GM12878 (cell line): ENCODE data around the gene ABCC4. TPM values are rescaled to one million over a fixed set of nuclear protein-coding genes. Genes with fewer than 3 reads are reported as not detected.

Experiments used
- ATAC-seq: fragments of 200-7000 bp; cut with Tn5 transposase; 3 replicates; pipeline ENCODE4 v1.9.1; 2020; ENCODE audit warnings: mild to moderate bottlenecking, moderate library complexity
- BruUV-seq: library from RNA; stranded (reverse); fragments of 400-500 nt; replicated peaks from 2 replicates; lab custom pipeline; 2021; lab: Mats Ljungman, UMichigan
- CTCF ChIA-PET: fragments of 300-600 bp; sonication (Branson Sonifier 250); formaldehyde crosslinking; extraction: SDS; loops from one replicate; lab custom pipeline; 2021; ENCODE audit warnings: inconsistent platforms; lab: Yijun Ruan, JAX
- POLR2A ChIA-PET: fragments of 350-600 bp; formaldehyde crosslinking; extraction: SDS; loops from one replicate; lab custom pipeline; 2021; ENCODE audit warnings: inconsistent platforms; lab: Charles Lee
- RAD21 ChIA-PET: fragments of 300-600 bp; sonication (Branson Sonifier 250); formaldehyde crosslinking; loops from one replicate; lab custom pipeline; 2023; ENCODE audit warnings: antibody characterized with exemption; ENCODE audit not compliant: unreplicated experiment; lab: Charles Lee
- SMC1A ChIA-PET: fragments of 300-600 bp; sonication (Branson Sonifier 250); formaldehyde crosslinking; loops from one replicate; lab custom pipeline; 2023; ENCODE audit not compliant: unreplicated experiment, uncharacterized antibody; lab: Charles Lee
- DNase-seq: peaks from one replicate; pipeline ENCODE4 v3.0.0-alpha.2; 2011; ENCODE audit warnings: low read depth, low spot score
- FAIRE-seq: peaks from 3 replicates; lab custom pipeline; 2011; peaks lifted over from hg19 to GRCh38; lab: Jason Lieb, UNC
- H2AFZ ChIP-seq: 2 replicates; pipeline ENCODE4 v1.6.0; 2011; ENCODE audit warnings: low read depth, low read length, control low read depth; ENCODE audit not compliant: control insufficient read depth
- H3K27ac ChIP-seq: 2 replicates; pipeline ENCODE4 v1.5.1; 2011; ENCODE audit warnings: control low read depth; ENCODE audit not compliant: control insufficient read depth, insufficient read depth
- H3K27me3 ChIP-seq, 2 experiments: replicated peaks in 1 of 2; 2 replicates each; pipeline versions ENCODE4 v1.6.0 to v1.6.1; 2011; ENCODE audit warnings: low read length in 1 of 2; ENCODE audit not compliant: control insufficient read depth in 2 of 2, insufficient read depth in 2 of 2
- H3K36me3 ChIP-seq, 2 experiments: 2 replicates each; pipeline ENCODE4 v1.5.1; 2011; ENCODE audit warnings: low read length in 1 of 2; ENCODE audit not compliant: control insufficient read depth in 2 of 2, insufficient read depth in 2 of 2
- H3K4me1 ChIP-seq: 2 replicates; pipeline ENCODE4 v1.6.1; 2011; ENCODE audit warnings: mild to moderate bottlenecking, low read length, moderate library complexity, mixed read lengths; ENCODE audit not compliant: control insufficient read depth, insufficient read depth
- H3K4me2 ChIP-seq: 2 replicates; pipeline ENCODE4 v1.6.0; 2011; ENCODE audit warnings: control low read depth; ENCODE audit not compliant: control insufficient read depth, insufficient read depth
- H3K4me3 ChIP-seq: fragments of 200-600 bp; sonication (generic); 2 replicates; pipeline ENCODE4 v1.5.1; 2016
- H3K79me2 ChIP-seq: 2 replicates; pipeline ENCODE4 v1.6.0; 2011; ENCODE audit warnings: low read length; ENCODE audit not compliant: control insufficient read depth, insufficient read depth
- H3K9ac ChIP-seq: 2 replicates; pipeline ENCODE4 v1.8.0; 2011; ENCODE audit warnings: low read length, control low read depth, mixed read lengths; ENCODE audit not compliant: control insufficient read depth, insufficient read depth
- H3K9me3 ChIP-seq: replicated peaks from 3 replicates; pipeline ENCODE4 v1.5.1; 2011; ENCODE audit warnings: mild to moderate bottlenecking, low read length; ENCODE audit not compliant: control insufficient read depth, insufficient read depth
- H4K20me1 ChIP-seq: 2 replicates; pipeline ENCODE4 v1.6.0; 2011; ENCODE audit not compliant: control insufficient read depth, insufficient read depth
- CBX5 ChIP-seq: sonication (generic); IDR thresholded peaks from 2 replicates; pipeline ENCODE4 v1.6.1; 2016; ENCODE audit warnings: low read depth, moderate library complexity, mild to moderate bottlenecking, inconsistent platforms
- EP300 ChIP-seq, 2 experiments: fragments of 150-350 bp in 1 of 2; IDR thresholded peaks; 2 replicates each; pipeline ENCODE4 v1.6.1; 2011 to 2012; ENCODE audit warnings: low read depth in 2 of 2, low read length in 2 of 2, borderline replicate concordance in 1 of 2, improper control_type of control experiment in 1 of 2, inconsistent platforms in 1 of 2; ENCODE audit not compliant: control insufficient read depth in 1 of 2
- LARP7 ChIP-seq: fragments of 450-650 bp; IDR thresholded peaks from 2 replicates; pipeline ENCODE4 v1.6.1; 2017; ENCODE audit warnings: mild to moderate bottlenecking
- MTA2 ChIP-seq: fragments of 450-650 bp; IDR thresholded peaks from 2 replicates; pipeline ENCODE4 v1.6.1; 2016; ENCODE audit warnings: low read depth, mild to moderate bottlenecking, moderate library complexity
- NRF1 ChIP-seq: conservative IDR thresholded peaks from 2 replicates; pipeline ENCODE4 v1.6.1; 2011; ENCODE audit warnings: mild to moderate bottlenecking, low read depth, low read length, improper control_type of control experiment
- RAD21 ChIP-seq: IDR thresholded peaks from 2 replicates; pipeline ENCODE4 v1.6.1; 2011; ENCODE audit warnings: mild to moderate bottlenecking, low read depth, low read length, moderate library complexity; ENCODE audit not compliant: insufficient read depth
- SRF ChIP-seq, 2 experiments: IDR thresholded peaks; 2 replicates each; pipeline ENCODE4 v1.6.1; 2011; ENCODE audit warnings: low read depth in 2 of 2, low read length in 2 of 2, mild to moderate bottlenecking in 1 of 2, moderate library complexity in 1 of 2
- STAT1 ChIP-seq: fragments of 450-650 bp; conservative IDR thresholded peaks from 2 replicates; pipeline ENCODE4 v1.6.1; 2014; ENCODE audit warnings: antibody characterized with exemption, mild to moderate bottlenecking
- WGBS: methylation state at CpG from one replicate; pipeline ENCODE4 v1.1.6; 2016; ENCODE audit warnings: low lambda C conversion rate; ENCODE audit not compliant: insufficient replicate concordance, insufficient coverage; ENCODE audit errors: missing lambda C conversion rate; 5-methylcytosine and 5-hydroxymethylcytosine counted together
- in situ Hi-C: fragments of 300-500 bp; cut with MboI; formaldehyde crosslinking; loops from 9 replicates; pipeline ENCODE4 v1.14.3; 2018; ENCODE audit warnings: mixed read lengths
- intact Hi-C: fragments of 100-400 bp; cut with micrococcal nuclease; formaldehyde crosslinking; loops from one replicate; pipeline ENCODE4 v1.14.2; 2022; ENCODE audit not compliant: unreplicated experiment
- polyA plus RNA-seq, 11 experiments: library from polyadenylated mRNA; depleted of rRNA in 4 of 11; unstranded in 6 of 11; stranded (reverse) in 5 of 11; fragments of >200 nt; fragmentation: Nextera tagmentation in 4 of 11; fragmentation: Illumina TruSeq in 1 of 11; extraction: Ambion mirVana in 4 of 11; extraction: Trizol in 1 of 11; gene quantifications; 1 replicate in 1 of 11; 2 replicates in 10 of 11; pipeline versions ENCODE4 v1.2.1 to v1.2.3, GENCODE V29; 2011 to 2016; ENCODE audit warnings: inconsistent platforms in 2 of 11, missing spikeins in 2 of 11, low read depth in 1 of 11
- total RNA-seq, 4 experiments: library from RNA; depleted of rRNA in 3 of 4; stranded (reverse); fragments of >200 nt in 3 of 4; fragmentation: Illumina TruSeq in 1 of 4; extraction: Trizol in 1 of 4; gene quantifications; 2 replicates each; pipeline versions ENCODE4 v1.2.1 to v1.2.3, GENCODE V29; 2013 to 2021
- TF ChIP-seq, protein P1 (sequence below): IDR thresholded peaks from 2 replicates; pipeline ENCODE4 v1.6.1; 2011; ENCODE audit warnings: low read depth, mild to moderate bottlenecking, low read length, moderate library complexity, borderline replicate concordance; ENCODE audit errors: extremely low read depth
- TF ChIP-seq, protein P2 (sequence below): IDR thresholded peaks from 2 replicates; pipeline ENCODE4 v1.6.1; 2012; ENCODE audit warnings: mild to moderate bottlenecking, low read depth, low read length

The ABCC4 gene
- total and polyA plus RNA-seq, 10 of the 15 experiments (the other 5 are each of a cell fraction or from before 2014, with no cell fraction given): 7.2 to 44.4 (median 24.1) TPM

DNA sequence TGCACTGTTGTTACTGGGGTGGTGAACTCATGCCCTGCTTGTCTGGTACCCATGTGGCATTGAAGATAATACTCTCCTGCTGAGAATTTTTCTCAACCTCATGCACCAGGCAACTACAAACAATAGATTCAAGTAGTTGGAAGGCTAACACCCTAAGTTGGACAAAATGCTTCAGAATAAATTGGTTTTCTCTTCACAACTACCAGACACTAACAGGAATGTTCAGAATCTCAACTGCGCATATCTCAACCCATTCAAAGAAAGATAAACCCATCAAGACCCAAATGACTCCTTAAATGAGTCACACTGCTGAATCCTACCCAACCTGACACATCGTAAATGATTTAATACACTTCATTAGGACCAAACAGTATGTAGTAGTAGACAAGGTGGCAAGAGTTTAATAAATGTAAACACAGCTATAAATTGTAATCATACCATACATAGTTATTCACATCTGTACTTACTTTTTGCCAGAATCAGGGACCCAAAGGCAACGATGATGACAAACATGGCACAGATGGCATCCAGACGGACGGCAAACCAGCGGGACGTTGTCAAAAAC lies 227.4 kb downstream of the ABCC4 start:
- Histone ChIP-seq H3K27ac (no peak overlapping the region), H2AFZ (no peak overlapping the region), H3K4me1 (no peaks in the 10 kb centered on the region), H3K9ac (no peak overlapping the region), H3K4me2 (no peak overlapping the region), H3K27me3 (no peaks in the 10 kb centered on the region), H3K4me3 (no peak overlapping the region), H3K36me3 (peaks cover 0 to 22% of the 10 kb centered on the region in 2 experiments; a peak in 3 of 4 replicates), H3K9me3 (no peaks in the 10 kb centered on the region), H4K20me1 (no peaks in the 10 kb centered on the region), H3K79me2 (no peaks in the 10 kb centered on the region)
- in situ Hi-C loops (no loop called here), intact Hi-C loops (no loop called here)
- SMC1A ChIA-PET: no interaction called here
- FAIRE-seq: no peak
- no peak for DNase-seq
- RAD21 ChIA-PET: interaction anchor here (1.1 kb wide), 1 partner anchor 91 kb away, joined by 3 read pairs; no protein-coding TSS in a partner anchor
- CTCF ChIA-PET: no interaction called here
- ATAC-seq: no peak
- POLR2A ChIA-PET: no interaction called here
- TF ChIP-seq, protein P1, sequence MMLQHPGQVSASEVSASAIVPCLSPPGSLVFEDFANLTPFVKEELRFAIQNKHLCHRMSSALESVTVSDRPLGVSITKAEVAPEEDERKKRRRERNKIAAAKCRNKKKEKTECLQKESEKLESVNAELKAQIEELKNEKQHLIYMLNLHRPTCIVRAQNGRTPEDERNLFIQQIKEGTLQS: no peak
- TF ChIP-seq MTA2 (no peak), EP300 (IDR thresholded peaks at IDR 0.05; ENCODE audit: borderline replicate concordance in 1 of 2, control insufficient read depth in 1 of 2, low read depth in 2 of 2, low read length in 2 of 2) (no peak), SRF (IDR thresholded peaks at IDR 0.05; ENCODE audit: low read depth in 2 of 2, low read length in 2 of 2) (no peak), STAT1 (no peak), RAD21 (no peak), CBX5 (no peak), LARP7 (no peak), NRF1 (no peak)
- TF ChIP-seq, protein P2, sequence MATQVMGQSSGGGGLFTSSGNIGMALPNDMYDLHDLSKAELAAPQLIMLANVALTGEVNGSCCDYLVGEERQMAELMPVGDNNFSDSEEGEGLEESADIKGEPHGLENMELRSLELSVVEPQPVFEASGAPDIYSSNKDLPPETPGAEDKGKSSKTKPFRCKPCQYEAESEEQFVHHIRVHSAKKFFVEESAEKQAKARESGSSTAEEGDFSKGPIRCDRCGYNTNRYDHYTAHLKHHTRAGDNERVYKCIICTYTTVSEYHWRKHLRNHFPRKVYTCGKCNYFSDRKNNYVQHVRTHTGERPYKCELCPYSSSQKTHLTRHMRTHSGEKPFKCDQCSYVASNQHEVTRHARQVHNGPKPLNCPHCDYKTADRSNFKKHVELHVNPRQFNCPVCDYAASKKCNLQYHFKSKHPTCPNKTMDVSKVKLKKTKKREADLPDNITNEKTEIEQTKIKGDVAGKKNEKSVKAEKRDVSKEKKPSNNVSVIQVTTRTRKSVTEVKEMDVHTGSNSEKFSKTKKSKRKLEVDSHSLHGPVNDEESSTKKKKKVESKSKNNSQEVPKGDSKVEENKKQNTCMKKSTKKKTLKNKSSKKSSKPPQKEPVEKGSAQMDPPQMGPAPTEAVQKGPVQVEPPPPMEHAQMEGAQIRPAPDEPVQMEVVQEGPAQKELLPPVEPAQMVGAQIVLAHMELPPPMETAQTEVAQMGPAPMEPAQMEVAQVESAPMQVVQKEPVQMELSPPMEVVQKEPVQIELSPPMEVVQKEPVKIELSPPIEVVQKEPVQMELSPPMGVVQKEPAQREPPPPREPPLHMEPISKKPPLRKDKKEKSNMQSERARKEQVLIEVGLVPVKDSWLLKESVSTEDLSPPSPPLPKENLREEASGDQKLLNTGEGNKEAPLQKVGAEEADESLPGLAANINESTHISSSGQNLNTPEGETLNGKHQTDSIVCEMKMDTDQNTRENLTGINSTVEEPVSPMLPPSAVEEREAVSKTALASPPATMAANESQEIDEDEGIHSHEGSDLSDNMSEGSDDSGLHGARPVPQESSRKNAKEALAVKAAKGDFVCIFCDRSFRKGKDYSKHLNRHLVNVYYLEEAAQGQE: no peak
- no TSS peak for BruUV-seq
- WGBS: 100% methylated on average over 7 of the region's 7 CpGs
